ENCODE data around the gene AGMO. TPM values are rescaled to one million over a fixed set of nuclear protein-coding genes. Genes with fewer than 3 reads are reported as not detected.

The AGMO gene
- total and polyA plus RNA-seq, 2 experiments from 2014 or later, result 0.42 to 0.55 TPM

GRCh38 chr7:15430191-15430590 is 131.6 kb downstream of the AGMO start:
- Mint-ChIP-seq H3K36me3 (ENCODE audit: low read depth) (no peaks in the 10 kb centered on the region), H3K9me3 (no peaks in the 10 kb centered on the region), H3K4me1 (no peaks in the 10 kb centered on the region), H3K27ac (no peak overlapping the region), H3K4me3 (no peak overlapping the region), H3K27me3 (ENCODE audit: insufficient read depth, low read depth, poor library complexity) (no peaks in the 10 kb centered on the region)
- Histone ChIP-seq H3K79me2 (replicated peaks; ENCODE audit: insufficient read depth) (no peaks in the 10 kb centered on the region), H3F3A (replicated peaks; ENCODE audit: low read depth) (no peaks in the 10 kb centered on the region), H2AFZ (no peak overlapping the region), H3K4me1 (ENCODE audit: insufficient read depth) (no peaks in the 10 kb centered on the region), H4K20me1 (replicated peaks; ENCODE audit: insufficient read depth) (no peaks in the 10 kb centered on the region), H3K27ac (ENCODE audit: low read depth) (no peak overlapping the region), H3K36me3 (ENCODE audit: insufficient read depth) (no peaks in the 10 kb centered on the region), H3K4me2 (no peak overlapping the region), H3K4me3 (no peak overlapping the region), H3K9me2 (ENCODE audit: insufficient read depth) (no peaks in the 10 kb centered on the region), H3K27me3 (ENCODE audit: insufficient read depth) (no peaks in the 10 kb centered on the region)
- no peak for TF ChIP-seq NANOG (IDR thresholded peaks at IDR 0.05; ENCODE audit: borderline replicate concordance)
- no peak for TF ChIP-seq ZNF462 (CRISPR knock-in tag; IDR thresholded peaks at IDR 0.05)
- TF ChIP-seq EZH2 (IDR thresholded peaks at IDR 0.05; ENCODE audit: low read depth, unreplicated experiment), result no peak
- TF ChIP-seq STAT1 (IDR thresholded peaks at IDR 0.05; ENCODE audit: unreplicated experiment), result no peak
- TF ChIP-seq EZH2phosphoT487 (IDR thresholded peaks at IDR 0.05; ENCODE audit: unreplicated experiment), result no peak
- TF ChIP-seq POLR2AphosphoS5 (IDR thresholded peaks at IDR 0.05; ENCODE audit: low read depth), result no peak
- TF ChIP-seq ETS1 (IDR thresholded peaks at IDR 0.05), result no peak
- no peak for TF ChIP-seq CTCF (conservative IDR thresholded peaks at IDR 0.05; ENCODE audit: low read depth in 2 of 2)
- TF ChIP-seq REST (IDR thresholded peaks at IDR 0.05; ENCODE audit: unreplicated experiment), result no peak
- no peak for TF ChIP-seq ZNF331 (CRISPR knock-in tag; IDR thresholded peaks at IDR 0.05; ENCODE audit: low read depth)
- TF ChIP-seq CREB1 (CRISPR knock-in tag; IDR thresholded peaks at IDR 0.05; ENCODE audit: low read depth), result no peak
- no peak for ATAC-seq
- no peak for DNase-seq (ENCODE audit: low spot score)
